ENCODE measurements around the gene TMEM74B.

- TF ChIP-seq CTCF (IDR thresholded peaks at IDR 0.05) (no peak), POLR2A (IDR thresholded peaks at IDR 0.05) (no peak)
These were observed 27.2 kb upstream of the TMEM74B start for GRCh38 chr20:1212023-1212422.
